ENCODE measurements around the gene TMEM44.

GRCh38 chr3:194631696-194632095 is 1.5 kb downstream of the TMEM44 start:
- no peak for TF ChIP-seq ZNF747 (tag by site-specific recombination; IDR thresholded peaks at IDR 0.05)
- no peak for TF ChIP-seq ZNF311 (tag by site-specific recombination; IDR thresholded peaks at IDR 0.05; ENCODE audit: borderline replicate concordance)

Measured in HEK293 (cell line).